Measurements from ENCODE around the gene FAM114A1.

DNA sequence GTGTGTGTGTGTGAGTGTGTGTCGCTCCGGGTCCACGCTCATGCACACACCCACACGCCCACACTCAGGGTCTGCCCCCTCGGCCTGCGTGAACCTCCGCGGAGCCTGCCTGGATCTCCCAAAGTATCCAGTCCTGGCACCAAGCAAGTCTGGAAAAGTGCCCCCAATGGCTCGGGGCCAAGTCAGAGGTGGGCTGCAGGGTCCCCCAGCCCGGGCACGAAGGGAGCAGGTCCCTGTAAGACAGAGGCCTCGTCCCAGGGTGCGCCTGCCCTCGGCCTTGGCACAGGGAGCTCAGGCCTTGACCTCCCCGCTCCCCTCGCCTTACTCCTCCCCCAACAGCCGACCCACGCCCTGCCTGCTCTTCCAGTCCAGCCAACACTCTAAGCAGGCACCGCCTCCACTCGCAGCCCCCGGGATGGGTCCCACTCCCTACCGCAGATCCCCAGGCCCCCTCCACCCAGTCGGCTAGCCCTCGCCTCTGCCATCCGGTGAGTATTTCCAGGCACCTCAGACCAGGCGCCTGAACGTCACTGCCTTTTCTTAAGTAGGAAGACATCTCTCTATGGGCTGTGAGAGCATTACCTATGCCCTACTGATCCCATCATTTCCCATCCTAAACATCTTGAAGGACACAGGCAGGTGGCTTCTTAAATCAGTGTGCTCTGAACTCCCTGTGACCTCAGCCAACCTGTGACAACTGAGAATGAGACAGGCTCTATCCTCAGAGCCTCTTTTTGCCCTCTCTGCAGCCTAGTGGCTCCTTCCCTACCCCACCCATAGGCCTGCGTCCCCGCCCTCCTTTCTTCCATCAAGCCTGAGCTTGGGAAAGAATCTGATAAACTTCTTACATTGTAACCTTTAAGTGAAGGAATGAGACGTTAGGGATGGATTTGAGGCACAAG, 704 bp downstream of the FAM114A1 start:
- no peak for TF ChIP-seq CTCF (IDR thresholded peaks at IDR 0.05)
- TF ChIP-seq POLR2A (IDR thresholded peaks at IDR 0.05) = no peak
- no peak for TF ChIP-seq EP300 (IDR thresholded peaks at IDR 0.05)

Measured in ovary (tissue), 3 donors.